ENCODE results near the gene LGMN. TPM values are rescaled to one million over a fixed set of nuclear protein-coding genes. Genes with fewer than 3 reads are reported as not detected.

LGMN gene
- total and polyA plus RNA-seq, 2 of the 13 experiments (the other 11 are each of a cell fraction or from before 2014, with no cell fraction given) = 28.9 to 76.4 TPM

- FAIRE-seq (no peak), ATAC-seq (no peak), DNase-seq (ENCODE audit: low spot score) (no peak)
- Histone ChIP-seq H3K36me3 (replicated peaks in 1 of 2; ENCODE audit: control insufficient read depth in 1 of 2, insufficient read depth in 2 of 2, low read length in 2 of 2) (peaks cover 5 to 6% of the 10 kb centered on the region in 2 experiments; a peak in 3 of 5 replicates), H3K79me2 (ENCODE audit: insufficient read depth, low read length) (no peaks in the 10 kb centered on the region), H3K27ac (ENCODE audit: extremely low read length, insufficient read depth, low read length) (no peak overlapping the region), H3K4me2 (ENCODE audit: low read depth, low read length) (no peak overlapping the region), H3K27me3 (ENCODE audit: control insufficient read depth in 1 of 2, insufficient read depth in 2 of 2, low read length in 2 of 2) (no peaks in the 10 kb centered on the region), H3K4me1 (ENCODE audit: insufficient read depth, low read length) (peaks cover 13% of the 10 kb centered on the region), H4K20me1 (ENCODE audit: insufficient read depth, low read length) (no peaks in the 10 kb centered on the region), H3K4me3 (replicated peaks in 1 of 3; ENCODE audit: insufficient read depth in 1 of 3, low read depth in 2 of 3, low read length in 3 of 3) (no peak overlapping the region), H3K9me3 (ENCODE audit: low read length) (no peaks in the 10 kb centered on the region), H3K9ac (ENCODE audit: insufficient read depth, low read depth, low read length) (no peak overlapping the region), H2AFZ (ENCODE audit: low read length) (no peak overlapping the region)
- in situ Hi-C loops (cut with HindIII; ENCODE audit: extremely low pct_ligation_motif_present, low pct_unique_long_range_greater_than_20kb) = loop anchor here (5.0 kb wide), 1 partner anchor 70 kb away; no protein-coding TSS in a partner anchor
- WGBS (ENCODE audit: low lambda C conversion rate) = 100% methylated on average over 4 of the region's 8 CpGs
- CTCF ChIA-PET (ENCODE audit: low intra/inter-chr PET ratio, low total read pairs) = interaction anchor here (6.0 kb wide), 1 partner anchor 71 kb away, joined by 68 read pairs; no protein-coding TSS in a partner anchor
- POLR2A ChIA-PET = no interaction called here
- intact Hi-C loops (cut with micrococcal nuclease; ENCODE audit: unreplicated experiment) = loop anchor here (5.0 kb wide), 1 partner anchor 35 kb away; the partner anchor contains the start of gene LGMN
- no TSS peak for BruUV-seq (replicated peaks)
- TF ChIP-seq KDM6A (CRISPR knock-in tag; IDR thresholded peaks at IDR 0.05; ENCODE audit: low read depth) (no peak), BCLAF1 (IDR thresholded peaks at IDR 0.05) (no peak), E2F2 (CRISPR knock-in tag; IDR thresholded peaks at IDR 0.05; ENCODE audit: borderline replicate concordance) (no peak), MEF2D (CRISPR knock-in tag; IDR thresholded peaks at IDR 0.05) (no peak), HMG20B (CRISPR knock-in tag; conservative IDR thresholded peaks at IDR 0.05) (no peak), ZNF337 (CRISPR knock-in tag; IDR thresholded peaks at IDR 0.05; ENCODE audit: borderline replicate concordance, low read depth) (no peak), ZNF317 (CRISPR knock-in tag; IDR thresholded peaks at IDR 0.05) (no peak), TP53 (CRISPR knock-in tag; conservative IDR thresholded peaks at IDR 0.05) (no peak), RARG (CRISPR knock-in tag; IDR thresholded peaks at IDR 0.05; ENCODE audit: low read depth) (no peak), FOXM1 (CRISPR knock-in tag; IDR thresholded peaks at IDR 0.05) (no peak), ZHX2 (IDR thresholded peaks at IDR 0.05; ENCODE audit: low read depth) (no peak), ZHX2 (CRISPR knock-in tag; IDR thresholded peaks at IDR 0.05; ENCODE audit: borderline replicate concordance) (no peak)
Measured at GRCh38 chr14:92712654-92713051, 35.8 kb downstream of the LGMN start.
